Activated naive CD4-positive, alpha-beta T cell treated with anti-CD3 and anti-CD28 coated beads for 36 hours (primary cell): ENCODE measurements around the gene PIAS1. TPM values are rescaled to one million over a fixed set of nuclear protein-coding genes. Genes with fewer than 3 reads are reported as not detected.
A peak's percentile ranks its signal among the peaks of the same experiment; 100 is the strongest.

Experiments
- CTCF ChIA-PET: fragments of 350-600 bp; sonication (Branson Sonifier 250); formaldehyde crosslinking; loops from one replicate; lab custom pipeline; 2021; ENCODE audit warnings: antibody characterized with exemption; lab: Charles Lee
- DNase-seq: peaks from one replicate; pipeline ENCODE4 v3.0.0-alpha.2; 2020
- H3K27ac Mint-ChIP-seq: one replicate; pipeline ENCODE4 v1.8.0; 2021; ENCODE audit warnings: mild to moderate bottlenecking, mixed read lengths
- H3K27me3 Mint-ChIP-seq: one replicate; pipeline ENCODE4 v1.8.0; 2021; ENCODE audit warnings: low read depth, mixed read lengths
- H3K36me3 Mint-ChIP-seq: one replicate; pipeline ENCODE4 v1.8.0; 2021; ENCODE audit warnings: low read depth, mixed read lengths
- H3K4me1 Mint-ChIP-seq: one replicate; pipeline ENCODE4 v1.8.0; 2021; ENCODE audit warnings: low read depth, mixed read lengths
- H3K4me3 Mint-ChIP-seq: one replicate; pipeline ENCODE4 v1.8.0; 2021; ENCODE audit warnings: mild to moderate bottlenecking, moderate library complexity, mixed read lengths
- H3K9me3 Mint-ChIP-seq: one replicate; pipeline ENCODE4 v1.8.0; 2021; ENCODE audit warnings: mixed read lengths
- intact Hi-C: fragments of 100-400 bp; cut with micrococcal nuclease; formaldehyde crosslinking; loops from one replicate; pipeline ENCODE4 v1.15.1; 2023
- total RNA-seq, 2 experiments: library from RNA; stranded (reverse); gene quantifications; one replicate each; pipeline ENCODE4 v1.2.3, GENCODE V29; 2021

PIAS1 gene
- total RNA-seq, 2 experiments from 2014 or later = 29.8 to 33.4 TPM

- intact Hi-C loops = no loop called here
- Mint-ChIP-seq H3K9me3 (no peaks in the 10 kb centered on the region), H3K27ac (no peak overlapping the region), H3K4me1 (peaks cover 13% of the 10 kb centered on the region), H3K4me3 (no peak overlapping the region), H3K36me3 (peaks cover 13% of the 10 kb centered on the region), H3K27me3 (no peaks in the 10 kb centered on the region)
- no peak for DNase-seq
- CTCF ChIA-PET = no interaction called here
Observed at GRCh38 chr15:68203956-68204355, 149.8 kb downstream of the PIAS1 start.

DNA sequence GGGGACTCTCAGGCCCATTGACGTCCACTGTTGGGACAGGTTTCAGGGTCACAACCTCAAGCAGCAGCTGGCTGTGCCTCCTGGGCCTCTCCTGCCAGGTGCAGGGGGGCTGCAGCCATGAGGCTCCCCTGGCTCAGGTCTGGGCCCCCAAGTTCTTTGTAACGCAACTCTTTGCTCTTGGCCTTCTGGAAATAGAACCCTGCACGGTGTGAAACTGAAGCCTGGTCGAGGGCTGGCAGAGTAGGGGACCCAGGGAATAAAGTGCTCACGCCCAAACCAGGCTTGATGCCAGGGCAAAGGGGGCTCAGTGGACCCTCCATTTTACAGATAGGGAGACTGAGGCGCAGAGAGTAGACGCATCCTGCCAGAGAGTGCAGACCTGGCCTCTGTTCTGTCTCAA is 150.2 kb downstream of the PIAS1 start:
- peaks cover 16% of the 10 kb centered on the region for H3K4me1 Mint-ChIP-seq
- peaks cover 13% of the 10 kb centered on the region for H3K36me3 Mint-ChIP-seq
- DNase-seq = no peak
- CTCF ChIA-PET = no interaction called here
- intact Hi-C loops = no loop called here
- H3K27ac Mint-ChIP-seq = no peak overlapping the region
- no peak overlapping the region for H3K4me3 Mint-ChIP-seq
- H3K9me3 Mint-ChIP-seq = no peaks in the 10 kb centered on the region
- H3K27me3 Mint-ChIP-seq = no peaks in the 10 kb centered on the region

GRCh38 chr15:68204776-68205557 is 150.9 kb downstream of the PIAS1 start, which contains the start of gene CALML4:
TSS of gene CALML4 (minus strand) at chr15:68205332. CDS start at chr15:68205247, 85 bp downstream.
- Mint-ChIP-seq H3K27ac (no peak within 1 kb of the TSS), H3K27me3 (no peaks in the 10 kb centered on the region), H3K4me1 (peaks cover 22% of the 10 kb centered on the region), H3K4me3 (no peak within 1 kb of the TSS), H3K36me3 (peaks cover 14% of the 10 kb centered on the region), H3K9me3 (no peaks in the 10 kb centered on the region)
- CTCF ChIA-PET = no interaction called here
- DNase-seq = no peak
- intact Hi-C loops = no loop called here

DNA sequence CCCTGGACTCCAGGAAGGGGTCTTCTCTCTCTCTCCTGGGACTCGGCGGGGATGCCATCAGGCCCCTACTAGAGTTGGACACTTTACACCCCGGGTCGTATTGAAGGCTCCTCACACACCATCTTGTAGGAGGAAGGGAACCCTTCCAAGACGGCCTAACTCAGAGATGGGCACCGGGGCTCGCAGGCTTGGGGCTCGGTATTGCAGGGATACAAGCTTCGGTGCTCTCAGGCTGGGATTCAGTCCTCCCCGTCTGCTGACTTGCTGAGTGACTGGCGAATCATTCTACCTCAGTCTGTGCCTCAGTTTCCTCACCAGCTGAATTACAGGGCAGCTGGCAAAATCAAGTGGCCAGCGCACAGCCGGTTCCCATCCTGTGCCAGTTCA is 151.4 kb downstream of the PIAS1 start:
- Mint-ChIP-seq H3K4me3 (no peak overlapping the region), H3K36me3 (peaks cover 16% of the 10 kb centered on the region), H3K4me1 (peaks cover 25% of the 10 kb centered on the region), H3K9me3 (no peaks in the 10 kb centered on the region), H3K27me3 (no peaks in the 10 kb centered on the region), H3K27ac (no peak overlapping the region)
- intact Hi-C loops = no loop called here
- CTCF ChIA-PET = no interaction called here
- DNase-seq = no peak

DNA sequence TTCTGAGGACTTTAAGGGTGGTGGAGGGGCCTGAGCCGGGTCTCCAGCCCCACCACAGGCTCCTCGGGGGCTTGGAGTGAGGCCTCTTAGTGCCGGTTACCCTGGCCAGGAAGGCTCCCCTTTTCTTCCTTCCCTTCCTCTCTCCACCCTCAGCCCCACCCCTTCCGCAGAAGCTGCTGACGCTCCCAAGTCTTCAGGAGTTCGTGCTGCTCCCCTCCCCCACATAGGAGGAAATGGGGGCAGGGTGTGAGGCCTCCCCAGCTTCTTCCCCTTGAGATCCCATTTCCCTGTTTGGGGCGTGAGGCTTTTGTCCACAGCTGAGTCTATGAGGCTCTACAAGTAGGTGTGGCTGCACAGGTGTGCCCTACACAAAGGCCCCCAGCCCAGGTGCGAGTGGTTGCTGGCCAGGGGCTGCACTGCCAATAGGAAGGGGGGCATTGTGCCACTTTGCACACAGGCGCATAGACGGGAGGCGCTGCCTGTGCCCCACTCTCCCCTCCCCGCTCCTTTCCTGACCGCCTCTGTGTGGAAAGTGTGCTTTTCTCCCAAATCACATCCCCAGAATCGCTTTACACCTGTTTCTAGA is 151.9 kb downstream of the PIAS1 start:
- no peaks in the 10 kb centered on the region for H3K9me3 Mint-ChIP-seq
- CTCF ChIA-PET = no interaction called here
- intact Hi-C loops = no loop called here

DNA sequence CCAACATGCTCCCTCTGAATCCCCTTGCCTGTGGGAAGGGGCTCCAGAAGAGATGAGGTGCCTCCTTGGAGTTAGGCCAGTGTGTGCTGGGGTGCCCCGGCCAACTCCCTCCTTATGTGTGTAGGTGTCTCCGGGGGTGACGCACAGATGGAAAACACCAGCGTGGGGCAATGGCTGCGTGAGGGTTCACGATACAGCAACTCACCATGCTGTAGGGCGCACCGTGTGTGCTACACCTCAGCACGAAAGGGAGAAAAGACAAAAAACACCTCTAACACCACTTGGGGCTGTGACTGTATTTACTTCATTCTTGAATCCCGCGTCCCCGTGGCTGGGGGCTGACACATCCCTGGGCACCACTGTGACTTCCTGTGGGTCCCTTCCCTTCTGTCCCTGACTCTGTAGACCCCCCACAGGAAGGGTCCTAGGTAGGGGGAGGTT is 152.6 kb downstream of the PIAS1 start:
- Mint-ChIP-seq H3K4me3 (no peak overlapping the region), H3K4me1 (peaks cover 27% of the 10 kb centered on the region), H3K27me3 (no peaks in the 10 kb centered on the region), H3K36me3 (peaks cover 16% of the 10 kb centered on the region), H3K9me3 (no peaks in the 10 kb centered on the region), H3K27ac (no peak overlapping the region)
- CTCF ChIA-PET = no interaction called here
- intact Hi-C loops = no loop called here
- no peak for DNase-seq

More for the DNA sequence above, 151.9 kb downstream of the PIAS1 start:
- H3K27me3 Mint-ChIP-seq = no peaks in the 10 kb centered on the region
- H3K27ac Mint-ChIP-seq = no peak overlapping the region
- H3K4me3 Mint-ChIP-seq = no peak overlapping the region
- peak; percentile 36 for DNase-seq
- peaks cover 27% of the 10 kb centered on the region for H3K4me1 Mint-ChIP-seq
- peaks cover 16% of the 10 kb centered on the region for H3K36me3 Mint-ChIP-seq

DNA sequence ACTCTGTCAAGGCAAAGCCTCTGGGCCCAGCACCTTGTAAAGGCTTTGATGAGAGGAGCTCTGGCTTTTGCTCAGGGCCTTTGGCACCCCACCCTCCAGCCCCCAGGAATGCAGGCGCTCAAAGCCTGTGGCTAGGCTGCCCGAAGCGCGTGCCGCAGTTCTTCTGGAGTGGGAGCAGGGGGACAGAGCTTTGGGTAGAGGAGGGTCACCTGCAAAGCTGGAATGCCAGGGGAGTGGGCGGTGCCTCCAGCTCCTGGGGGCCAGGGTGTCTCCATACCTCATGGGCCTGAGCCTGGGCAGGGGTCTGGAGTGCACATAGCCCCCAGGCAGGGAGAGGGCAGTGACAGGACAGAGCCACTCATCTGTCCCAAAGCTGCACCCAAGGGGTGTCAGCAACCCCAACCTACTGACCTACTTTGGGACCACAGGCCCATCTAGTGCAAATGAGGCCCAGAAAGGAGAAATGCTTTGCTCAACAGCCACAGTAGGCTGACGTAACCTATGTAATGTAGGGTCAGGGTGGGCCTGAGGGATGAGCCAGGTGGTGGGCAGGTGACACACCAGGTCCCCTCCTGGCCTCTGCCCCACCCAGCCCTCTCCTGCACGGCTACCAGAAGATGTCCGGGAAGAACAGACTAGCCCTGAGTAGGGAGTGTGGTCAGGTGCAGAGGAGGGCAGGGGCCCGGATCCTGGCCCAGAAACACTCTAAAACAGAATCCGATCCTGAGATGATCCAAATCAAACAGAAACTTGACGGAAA is 153.2 kb downstream of the PIAS1 start:
- intact Hi-C loops = no loop called here
- DNase-seq = no peak

DNA sequence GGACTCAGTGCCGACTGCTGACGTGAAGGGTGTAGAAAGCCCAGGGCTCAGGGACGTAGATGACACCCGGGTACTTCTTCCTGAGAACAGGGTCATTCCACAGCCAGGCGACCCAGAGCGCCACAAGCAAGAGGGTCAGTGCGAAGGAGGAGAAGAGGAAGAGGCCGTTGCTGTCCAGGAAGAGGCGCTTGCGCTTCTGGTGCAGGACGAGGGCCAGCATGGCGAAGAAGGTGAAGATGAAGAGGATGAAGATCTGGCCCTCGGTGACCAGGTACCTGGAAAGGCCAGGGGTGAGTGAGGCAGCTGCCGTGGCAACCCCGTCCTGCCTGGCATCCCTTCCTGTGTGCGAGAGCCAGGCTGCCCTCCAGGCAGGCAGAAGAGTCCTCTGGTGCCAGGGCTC is 154.0 kb downstream of the PIAS1 start:
- intact Hi-C loops = loop anchor here (2.0 kb wide), 1 partner anchor 21 kb away; the partner anchor contains the start of gene CLN6
- peaks cover 16% of the 10 kb centered on the region for H3K36me3 Mint-ChIP-seq

More for the DNA sequence above, 153.2 kb downstream of the PIAS1 start:
- CTCF ChIA-PET = no interaction called here
- Mint-ChIP-seq H3K4me1 (peaks cover 27% of the 10 kb centered on the region), H3K9me3 (no peaks in the 10 kb centered on the region), H3K27ac (no peak overlapping the region), H3K27me3 (no peaks in the 10 kb centered on the region), H3K4me3 (no peak overlapping the region), H3K36me3 (peaks cover 16% of the 10 kb centered on the region)

GRCh38 chr15:68208636-68209240 is 154.6 kb downstream of the PIAS1 start:
- Mint-ChIP-seq H3K36me3 (peaks cover 17% of the 10 kb centered on the region), H3K27ac (peak overlapping the region; percentile 30), H3K9me3 (no peaks in the 10 kb centered on the region), H3K4me3 (no peak overlapping the region), H3K27me3 (no peaks in the 10 kb centered on the region), H3K4me1 (peaks cover 27% of the 10 kb centered on the region)
- intact Hi-C loops = loop anchor here (2.0 kb wide), 1 partner anchor 20 kb away; the partner anchor contains the start of gene CLN6
- CTCF ChIA-PET = interaction anchor here (1.6 kb wide), 1 partner anchor 345 kb away, joined by 4 read pairs; no protein-coding TSS in a partner anchor
- DNase-seq = peak; percentile 19

More for the DNA sequence above, 154.0 kb downstream of the PIAS1 start:
- Mint-ChIP-seq H3K4me3 (no peak overlapping the region), H3K27me3 (no peaks in the 10 kb centered on the region), H3K4me1 (peaks cover 27% of the 10 kb centered on the region), H3K9me3 (no peaks in the 10 kb centered on the region), H3K27ac (no peak overlapping the region)
- CTCF ChIA-PET = no interaction called here
- DNase-seq = no peak

DNA sequence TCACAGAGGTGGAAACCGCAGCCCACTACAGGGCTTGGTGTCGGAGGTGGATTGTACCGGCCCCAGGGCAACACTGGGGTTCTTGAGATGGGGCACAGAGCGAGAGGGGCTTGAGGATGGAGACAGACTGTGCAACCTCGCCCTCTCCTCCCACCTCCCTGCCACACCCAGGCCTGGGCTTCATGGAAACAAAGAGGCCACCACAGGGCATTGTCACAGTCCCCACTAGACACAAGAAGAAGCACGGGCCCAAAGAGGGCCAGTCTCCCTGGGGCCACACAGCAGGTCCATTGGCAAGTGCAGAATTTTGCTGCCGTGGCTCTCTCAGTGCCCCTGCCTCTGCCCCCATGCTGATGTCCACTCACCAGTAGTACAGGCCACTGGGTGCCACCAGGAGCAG is 155.2 kb downstream of the PIAS1 start:
- peaks cover 27% of the 10 kb centered on the region for H3K4me1 Mint-ChIP-seq
- no peaks in the 10 kb centered on the region for H3K9me3 Mint-ChIP-seq
- H3K36me3 Mint-ChIP-seq = peaks cover 20% of the 10 kb centered on the region
- no peak overlapping the region for H3K4me3 Mint-ChIP-seq
- H3K27me3 Mint-ChIP-seq = no peaks in the 10 kb centered on the region
- CTCF ChIA-PET = interaction anchor here (1.6 kb wide), 1 partner anchor 345 kb away, joined by 4 read pairs; no protein-coding TSS in a partner anchor
- H3K27ac Mint-ChIP-seq = no peak overlapping the region
- no peak for DNase-seq
- intact Hi-C loops = loop anchor here (2.0 kb wide), 1 partner anchor 20 kb away; the partner anchor contains the start of gene CLN6

GRCh38 chr15:68209735-68210408 is 155.8 kb downstream of the PIAS1 start:
- Mint-ChIP-seq H3K9me3 (no peaks in the 10 kb centered on the region), H3K4me3 (no peak overlapping the region), H3K4me1 (peaks cover 27% of the 10 kb centered on the region), H3K27ac (peak overlapping the region; percentile 24), H3K27me3 (no peaks in the 10 kb centered on the region), H3K36me3 (peaks cover 20% of the 10 kb centered on the region)
- intact Hi-C loops = loop anchor here (1.0 to 2.0 kb wide), 2 partner anchors 19 to 347 kb away; partner anchors contain the start of gene CLN6
- peak; percentile 61 for DNase-seq
- CTCF ChIA-PET = interaction anchor here (0.6 to 1.6 kb wide), 4 partner anchors 11 to 346 kb away, joined by 3 to 4 read pairs (median 3); no protein-coding TSS in a partner anchor
